ENCODE data around the gene ALG3.

Gene ALG3

GRCh38 chr3:184259878-184260723 lies 11.3 kb upstream of the ALG3 start:
- DNase-seq (ENCODE audit: low spot score): peak; percentile 25

GRCh38 chr3:184259396-184259877 lies 10.7 kb upstream of the ALG3 start:
- no peak for DNase-seq (ENCODE audit: low spot score)

- DNase-seq (ENCODE audit: low spot score): no peak
These were observed 10.2 kb upstream of the ALG3 start for GRCh38 chr3:184258926-184259325.

- DNase-seq (ENCODE audit: low spot score): no peak
These were observed 8.5 kb upstream of the ALG3 start for GRCh38 chr3:184257083-184257915.

- DNase-seq (ENCODE audit: low spot score): no peak
These were observed 6.7 kb upstream of the ALG3 start for GRCh38 chr3:184255291-184256039.

- DNase-seq (ENCODE audit: low spot score): peak; percentile 92
These were observed 1.5 kb upstream of the ALG3 start for GRCh38 chr3:184250167-184250828.

- peak; percentile 97 for DNase-seq (ENCODE audit: low spot score)
These were observed 827 bp upstream of the ALG3 start, which contains the start of gene EEF1AKMT4 for GRCh38 chr3:184249412-184250166. Gene EEF1AKMT4, plus strand, starts transcription at chr3:184249672. Its CDS starts 23 bp downstream, at chr3:184249695.

GRCh38 chr3:184242297-184242685 lies 6.5 kb downstream of the ALG3 start:
- DNase-seq (ENCODE audit: low spot score): no peak

- DNase-seq (ENCODE audit: low spot score): no peak
These were observed 7.1 kb downstream of the ALG3 start for GRCh38 chr3:184241447-184242296.

GRCh38 chr3:184241141-184241446 lies 7.7 kb downstream of the ALG3 start:
- no peak for DNase-seq (ENCODE audit: low spot score)

- DNase-seq (ENCODE audit: low spot score): no peak
These were observed 8.2 kb downstream of the ALG3 start for GRCh38 chr3:184240384-184241140.

- DNase-seq (ENCODE audit: low spot score): no peak
These were observed 9.1 kb downstream of the ALG3 start for GRCh38 chr3:184239708-184240107.

GRCh38 chr3:184239221-184239620 lies 9.5 kb downstream of the ALG3 start:
- no peak for DNase-seq (ENCODE audit: low spot score)

GRCh38 chr3:184238246-184238818 lies 10.4 kb downstream of the ALG3 start:
- no peak for DNase-seq (ENCODE audit: low spot score)

- no peak for DNase-seq (ENCODE audit: low spot score)
These were observed 11.0 kb downstream of the ALG3 start for GRCh38 chr3:184237807-184238206.

- DNase-seq (ENCODE audit: low spot score): no peak
These were observed 11.6 kb downstream of the ALG3 start for GRCh38 chr3:184237211-184237610.

- no peak for DNase-seq (ENCODE audit: low spot score)
These were observed 12.1 kb downstream of the ALG3 start for GRCh38 chr3:184236636-184237035.

- no peak for DNase-seq (ENCODE audit: low spot score)
These were observed 12.7 kb downstream of the ALG3 start for GRCh38 chr3:184236033-184236410.
